WTC11 (cell line): ENCODE data around the gene FHOD3.

Experiments
- CREM ChIP-seq: sonication (generic); formaldehyde crosslinking; IDR thresholded peaks from 2 replicates; pipeline ENCODE4 v1.8.1; 2022; ENCODE audit warnings: mild to moderate bottlenecking, missing genetic modification reagents, moderate library complexity
- CTCF ChIP-seq: fragments of 200-600 bp; IDR thresholded peaks from 2 replicates; pipeline ENCODE4 v1.8.0; 2022; ENCODE audit warnings: antibody characterized with exemption
- ELF4 ChIP-seq: sonication (generic); formaldehyde crosslinking; IDR thresholded peaks from 2 replicates; pipeline ENCODE4 v1.8.1; 2022; ENCODE audit warnings: low read depth, mild to moderate bottlenecking, moderate library complexity, missing genetic modification reagents
- FOXJ3 ChIP-seq: sonication (generic); formaldehyde crosslinking; IDR thresholded peaks from 2 replicates; pipeline ENCODE4 v1.9.0; 2021; ENCODE audit warnings: missing genetic modification reagents, mild to moderate bottlenecking, borderline replicate concordance
- FOXK1 ChIP-seq: sonication (generic); formaldehyde crosslinking; IDR thresholded peaks from 2 replicates; pipeline ENCODE4 v1.8.0; 2022; ENCODE audit warnings: mild to moderate bottlenecking, moderate library complexity, missing genetic modification reagents
- JUN ChIP-seq: sonication (generic); formaldehyde crosslinking; IDR thresholded peaks from 2 replicates; pipeline ENCODE4 v1.8.0; 2023; ENCODE audit warnings: mild to moderate bottlenecking, missing genetic modification reagents
- TEAD4 ChIP-seq: sonication (generic); formaldehyde crosslinking; IDR thresholded peaks from 2 replicates; pipeline ENCODE4 v1.8.0; 2022; ENCODE audit warnings: mild to moderate bottlenecking, missing genetic modification reagents
- USF2 ChIP-seq: sonication (generic); formaldehyde crosslinking; IDR thresholded peaks from 2 replicates; pipeline ENCODE4 v1.8.1; 2023; ENCODE audit warnings: mild to moderate bottlenecking, missing genetic modification reagents, moderate library complexity
- ZBTB21 ChIP-seq: sonication (generic); formaldehyde crosslinking; IDR thresholded peaks from 2 replicates; pipeline ENCODE4 v1.8.1; 2023; ENCODE audit warnings: mild to moderate bottlenecking, missing genetic modification reagents, borderline replicate concordance
- ZNF263 ChIP-seq: sonication (generic); formaldehyde crosslinking; IDR thresholded peaks from 2 replicates; pipeline ENCODE4 v1.8.1; 2022; ENCODE audit warnings: low read depth, mild to moderate bottlenecking, moderate library complexity, missing genetic modification reagents
- TF ChIP-seq, protein P1 (sequence below): sonication (generic); formaldehyde crosslinking; IDR thresholded peaks from 2 replicates; pipeline ENCODE4 v1.8.0; 2022; ENCODE audit warnings: missing genetic modification reagents
- TF ChIP-seq, protein P2 (sequence below): sonication (generic); formaldehyde crosslinking; IDR thresholded peaks from 2 replicates; pipeline ENCODE4 v1.8.0; 2022; ENCODE audit warnings: mild to moderate bottlenecking, missing genetic modification reagents
- TF ChIP-seq, protein P3 (sequence below): sonication (generic); formaldehyde crosslinking; IDR thresholded peaks from 2 replicates; pipeline ENCODE4 v1.8.1; 2022; ENCODE audit warnings: mild to moderate bottlenecking, moderate library complexity, missing genetic modification reagents

- TF ChIP-seq CTCF: no peak
- TF ChIP-seq USF2 (CRISPR knock-in tag): no peak
- no peak for TF ChIP-seq CREM (CRISPR knock-in tag)
- TF ChIP-seq ZBTB21 (CRISPR knock-in tag): no peak
- TF ChIP-seq TEAD4 (CRISPR knock-in tag): no peak
- TF ChIP-seq ELF4 (CRISPR knock-in tag): no peak
- TF ChIP-seq FOXK1 (CRISPR knock-in tag): no peak
- TF ChIP-seq, protein P1, sequence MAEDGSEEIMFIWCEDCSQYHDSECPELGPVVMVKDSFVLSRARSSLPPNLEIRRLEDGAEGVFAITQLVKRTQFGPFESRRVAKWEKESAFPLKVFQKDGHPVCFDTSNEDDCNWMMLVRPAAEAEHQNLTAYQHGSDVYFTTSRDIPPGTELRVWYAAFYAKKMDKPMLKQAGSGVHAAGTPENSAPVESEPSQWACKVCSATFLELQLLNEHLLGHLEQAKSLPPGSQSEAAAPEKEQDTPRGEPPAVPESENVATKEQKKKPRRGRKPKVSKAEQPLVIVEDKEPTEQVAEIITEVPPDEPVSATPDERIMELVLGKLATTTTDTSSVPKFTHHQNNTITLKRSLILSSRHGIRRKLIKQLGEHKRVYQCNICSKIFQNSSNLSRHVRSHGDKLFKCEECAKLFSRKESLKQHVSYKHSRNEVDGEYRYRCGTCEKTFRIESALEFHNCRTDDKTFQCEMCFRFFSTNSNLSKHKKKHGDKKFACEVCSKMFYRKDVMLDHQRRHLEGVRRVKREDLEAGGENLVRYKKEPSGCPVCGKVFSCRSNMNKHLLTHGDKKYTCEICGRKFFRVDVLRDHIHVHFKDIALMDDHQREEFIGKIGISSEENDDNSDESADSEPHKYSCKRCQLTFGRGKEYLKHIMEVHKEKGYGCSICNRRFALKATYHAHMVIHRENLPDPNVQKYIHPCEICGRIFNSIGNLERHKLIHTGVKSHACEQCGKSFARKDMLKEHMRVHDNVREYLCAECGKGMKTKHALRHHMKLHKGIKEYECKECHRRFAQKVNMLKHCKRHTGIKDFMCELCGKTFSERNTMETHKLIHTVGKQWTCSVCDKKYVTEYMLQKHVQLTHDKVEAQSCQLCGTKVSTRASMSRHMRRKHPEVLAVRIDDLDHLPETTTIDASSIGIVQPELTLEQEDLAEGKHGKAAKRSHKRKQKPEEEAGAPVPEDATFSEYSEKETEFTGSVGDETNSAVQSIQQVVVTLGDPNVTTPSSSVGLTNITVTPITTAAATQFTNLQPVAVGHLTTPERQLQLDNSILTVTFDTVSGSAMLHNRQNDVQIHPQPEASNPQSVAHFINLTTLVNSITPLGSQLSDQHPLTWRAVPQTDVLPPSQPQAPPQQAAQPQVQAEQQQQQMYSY (CRISPR knock-in tag): no peak
- no peak for TF ChIP-seq JUN (CRISPR knock-in tag)
- TF ChIP-seq, protein P2, sequence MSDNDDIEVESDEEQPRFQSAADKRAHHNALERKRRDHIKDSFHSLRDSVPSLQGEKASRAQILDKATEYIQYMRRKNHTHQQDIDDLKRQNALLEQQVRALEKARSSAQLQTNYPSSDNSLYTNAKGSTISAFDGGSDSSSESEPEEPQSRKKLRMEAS: no peak
- no peak for TF ChIP-seq ZNF263 (CRISPR knock-in tag)
- TF ChIP-seq, protein P3, sequence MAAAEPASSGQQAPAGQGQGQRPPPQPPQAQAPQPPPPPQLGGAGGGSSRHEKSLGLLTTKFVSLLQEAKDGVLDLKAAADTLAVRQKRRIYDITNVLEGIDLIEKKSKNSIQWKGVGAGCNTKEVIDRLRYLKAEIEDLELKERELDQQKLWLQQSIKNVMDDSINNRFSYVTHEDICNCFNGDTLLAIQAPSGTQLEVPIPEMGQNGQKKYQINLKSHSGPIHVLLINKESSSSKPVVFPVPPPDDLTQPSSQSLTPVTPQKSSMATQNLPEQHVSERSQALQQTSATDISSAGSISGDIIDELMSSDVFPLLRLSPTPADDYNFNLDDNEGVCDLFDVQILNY: no peak
- TF ChIP-seq FOXJ3 (CRISPR knock-in tag): no peak
Measured at GRCh38 chr18:36365836-36366775, 68.6 kb downstream of the FHOD3 start.
